ENCODE results near the gene PLIN5. TPM values are rescaled to one million over a fixed set of nuclear protein-coding genes. Genes with fewer than 3 reads are reported as not detected.

Gene PLIN5
- total RNA-seq, 1 experiment from 2014 or later: 3.9 TPM

- no peaks in the 10 kb centered on the region for H3K79me2 ChIP-seq (ENCODE audit: insufficient read depth, low read length)
- H3K27me3 Mint-ChIP-seq (ENCODE audit: low read depth): peaks cover 35% of the 10 kb centered on the region
- H3K23me2 ChIP-seq (ENCODE audit: insufficient read length, low read depth, low read length, poor library complexity, severe bottlenecking): no peaks in the 10 kb centered on the region
- H3K4me1 Mint-ChIP-seq: peaks cover 3 to 5% of the 10 kb centered on the region in 2 experiments; a peak in 3 of 4 replicates
- H3K4me3 Mint-ChIP-seq: no peak overlapping the region
- H3T11ph ChIP-seq (ENCODE audit: low read length): no peak overlapping the region
- no peak for DNase-seq
- no CpG with 5 or more reads among the region's 15 CpGs for WGBS (ENCODE audit: extremely low coverage, insufficient read length, low lambda C conversion rate)
- H4K5ac ChIP-seq (ENCODE audit: insufficient read length, low read depth, low read length): no peak overlapping the region
- H3K27ac Mint-ChIP-seq: no peak overlapping the region
- no peak overlapping the region for H3K4ac ChIP-seq (ENCODE audit: low read depth, low read length)
- no peaks in the 10 kb centered on the region for H3K4me1 ChIP-seq (ENCODE audit: insufficient read depth, low read length)
- no peak overlapping the region for H2BK12ac ChIP-seq (ENCODE audit: insufficient read length, low read depth, low read length)
- no peak overlapping the region for H2AFZ ChIP-seq (ENCODE audit: low read length)
- no peak overlapping the region for H4K91ac ChIP-seq (ENCODE audit: insufficient read length, low read depth, low read length)
- H3K14ac ChIP-seq (ENCODE audit: insufficient read depth, low read length): no peak overlapping the region; the same call in 1 of the 2 replicates
- H2AK5ac ChIP-seq (ENCODE audit: insufficient read length, low read length): no peak overlapping the region
- H3K9me3 Mint-ChIP-seq: peaks cover 0 to 2% of the 10 kb centered on the region in 2 experiments; a peak in 1 of 5 replicates
- no peaks in the 10 kb centered on the region for H3K27me3 ChIP-seq (ENCODE audit: insufficient read depth, low read length)
- H4K8ac ChIP-seq (replicated peaks; ENCODE audit: insufficient read length, low read depth, low read length): no peak overlapping the region
- no peak overlapping the region for H2BK15ac ChIP-seq (ENCODE audit: low read depth, low read length)
- no peaks in the 10 kb centered on the region for H3K9me3 ChIP-seq (ENCODE audit: control insufficient read depth, low read depth, low read length)
- H3K56ac ChIP-seq (ENCODE audit: insufficient read length, low read depth, low read length): no peak overlapping the region
- H3K79me1 ChIP-seq (ENCODE audit: insufficient read depth, low read depth, low read length, poor library complexity, severe bottlenecking): no peaks in the 10 kb centered on the region
- H2BK5ac ChIP-seq (ENCODE audit: insufficient read length, low read length): no peak overlapping the region
- no peak overlapping the region for H2BK120ac ChIP-seq (ENCODE audit: low read depth, low read length, poor library complexity, severe bottlenecking)
- no peak overlapping the region for H3K9ac ChIP-seq (ENCODE audit: extremely low read depth, insufficient read length, low read length)
- H3K23ac ChIP-seq (ENCODE audit: insufficient read length, low read depth, low read length): no peak overlapping the region
- no peaks in the 10 kb centered on the region for H3K36me3 Mint-ChIP-seq (ENCODE audit: insufficient read depth in 1 of 3, low read depth in 3 of 3)
- no peak overlapping the region for H3K4me2 ChIP-seq (ENCODE audit: insufficient read depth, insufficient read length, low read length)
- H2BK20ac ChIP-seq (ENCODE audit: low read depth, low read length, poor library complexity, severe bottlenecking): no peak overlapping the region
- no peak overlapping the region for H3K18ac ChIP-seq (ENCODE audit: insufficient read length, low read depth, low read length)
- no peaks in the 10 kb centered on the region for H4K20me1 ChIP-seq (ENCODE audit: control insufficient read depth, insufficient read depth, insufficient read length)
- TF ChIP-seq CTCF (conservative IDR thresholded peaks at IDR 0.05): no peak
- no peak overlapping the region for H3K27ac ChIP-seq (ENCODE audit: insufficient read length, low read depth, low read length)
These were observed 12.6 kb downstream of the PLIN5 start for GRCh38 chr19:4522291-4523002.
